HG03097 (cell line): Measurements from ENCODE around the gene GALM.
"Not testable (repeated sequence)": the region's sequence is repeated elsewhere in the genome, so short reads cannot be mapped to it uniquely, and the experiment has no call there.

Experiments used
- ATAC-seq: cut with Tn5 transposase; IDR thresholded peaks from one replicate; pipeline ENCODE4 v1.9.1; 2021; ENCODE audit not compliant: unreplicated experiment, low FRiP score

Gene GALM

GRCh38 chr2:38676681-38677080 is 10.8 kb downstream of the GALM start:
- ATAC-seq: no peak

- not testable (repeated sequence) for ATAC-seq
Observed at GRCh38 chr2:38680868-38681267, 15.0 kb downstream of the GALM start.

- no peak for ATAC-seq
Observed at GRCh38 chr2:38682008-38682575, 16.2 kb downstream of the GALM start.

- ATAC-seq: not testable (repeated sequence)
Observed at GRCh38 chr2:38682620-38683019, 16.7 kb downstream of the GALM start.

DNA sequence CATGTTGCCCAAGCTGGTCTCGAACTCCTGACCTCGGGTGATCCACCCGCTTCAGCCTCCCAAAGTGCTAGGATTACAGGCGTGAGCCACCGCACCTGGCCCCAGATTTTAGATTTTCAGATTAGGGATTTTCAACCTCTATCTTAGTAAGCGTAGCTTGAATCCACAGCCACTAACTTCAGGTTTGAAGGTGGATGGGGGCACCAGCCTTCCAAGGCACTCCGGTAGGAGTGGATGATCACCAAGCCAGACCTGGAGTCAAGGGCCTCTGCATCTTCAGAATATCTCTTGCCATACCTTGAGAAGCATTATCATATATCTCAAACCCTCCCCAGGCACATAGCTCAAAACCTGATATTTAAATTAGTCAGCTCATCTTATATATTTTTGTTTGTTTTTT is 17.9 kb downstream of the GALM start:
- ATAC-seq: no peak

- ATAC-seq: no peak
Observed at GRCh38 chr2:38685116-38685735, 19.3 kb downstream of the GALM start.

GRCh38 chr2:38690499-38691420 is 24.8 kb downstream of the GALM start:
- no peak for ATAC-seq

GRCh38 chr2:38691994-38692393 is 26.1 kb downstream of the GALM start:
- ATAC-seq: no peak

- no peak for ATAC-seq
Observed at GRCh38 chr2:38692636-38693318, 26.9 kb downstream of the GALM start.

DNA sequence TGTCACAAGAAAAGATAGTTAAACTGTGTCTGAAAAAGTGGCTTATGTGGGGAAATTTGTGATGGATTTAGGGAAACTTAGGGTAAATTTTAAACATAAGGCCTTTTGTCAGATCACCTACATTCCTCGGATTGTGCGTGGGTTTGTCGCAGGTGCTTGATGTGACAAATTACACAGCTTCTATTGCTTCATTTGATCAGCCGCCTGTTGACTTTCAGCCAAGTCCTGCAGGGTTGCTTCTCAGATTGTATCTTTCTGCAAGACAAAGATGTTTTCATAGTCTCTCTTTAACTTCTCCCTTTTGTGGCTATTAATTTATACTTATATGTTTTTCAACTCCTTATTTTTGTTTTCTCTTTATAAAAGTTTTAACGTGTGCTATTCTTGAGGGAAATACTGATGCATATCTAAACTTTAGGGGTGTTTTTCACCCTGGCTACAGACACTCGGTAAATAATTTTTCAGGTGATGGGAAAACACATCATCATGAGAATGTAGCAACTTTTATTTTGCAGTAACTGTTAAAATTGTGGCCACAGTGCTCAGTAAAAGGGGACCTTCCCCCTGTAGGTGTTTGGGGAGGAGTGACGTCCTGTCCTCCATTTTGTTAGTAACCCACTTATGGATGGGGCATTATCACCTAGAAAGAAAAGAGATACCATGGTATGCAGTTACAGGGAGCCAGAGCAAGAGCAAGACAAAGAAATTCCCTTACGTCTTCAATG is 31.4 kb downstream of the GALM start:
- no peak for ATAC-seq

DNA sequence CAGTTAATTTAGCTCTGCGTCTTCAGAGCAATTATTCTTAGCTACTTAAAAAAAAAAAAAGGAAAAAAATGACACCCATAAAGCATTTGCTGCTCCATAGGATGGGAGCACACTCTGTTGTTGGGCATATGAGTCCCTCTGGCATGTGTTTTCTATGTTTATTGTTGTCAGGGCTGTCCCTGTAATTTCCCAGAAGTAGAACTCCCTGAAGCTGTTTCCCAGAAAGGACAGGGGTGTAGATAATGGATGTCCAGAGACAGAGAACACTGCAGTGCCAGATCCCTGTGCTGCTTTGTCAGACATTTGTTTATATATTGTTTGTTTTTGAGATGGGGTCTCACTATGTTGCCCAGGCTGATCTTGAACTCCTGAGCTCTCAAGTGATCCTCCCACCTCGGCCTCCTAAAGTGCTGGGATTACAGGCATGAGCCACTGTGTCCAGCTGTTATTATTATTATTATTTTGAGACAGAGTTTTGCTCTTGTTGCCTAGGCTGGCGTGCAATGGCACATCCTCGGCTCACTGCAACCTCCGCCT is 32.6 kb downstream of the GALM start:
- no peak for ATAC-seq

GRCh38 chr2:38700113-38700785 is 34.3 kb downstream of the GALM start:
- no peak for ATAC-seq

GRCh38 chr2:38700881-38701458 is 35.1 kb downstream of the GALM start:
- no peak for ATAC-seq

GRCh38 chr2:38701542-38701941 is 35.6 kb downstream of the GALM start:
- ATAC-seq: no peak

- ATAC-seq: no peak
Observed at GRCh38 chr2:38702413-38702812, 36.5 kb downstream of the GALM start.

DNA sequence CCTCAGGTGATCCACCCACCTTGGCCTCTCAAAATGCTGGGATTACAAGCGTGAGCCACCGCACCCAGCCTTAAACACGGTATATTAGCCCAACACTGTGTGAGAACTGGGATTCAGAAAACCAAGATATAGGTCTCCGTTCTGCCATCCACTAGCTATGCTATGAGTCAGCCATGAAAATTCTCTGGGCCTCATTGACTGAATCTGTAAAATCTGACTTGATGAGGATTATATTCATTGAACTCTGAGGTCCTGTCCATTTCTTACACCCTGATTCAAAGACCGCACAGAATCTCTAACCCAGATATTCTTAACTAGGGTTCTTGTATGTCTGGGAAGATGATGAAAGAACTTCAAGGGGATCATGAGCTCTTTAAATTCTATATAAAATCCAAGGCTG is 37.4 kb downstream of the GALM start:
- ATAC-seq: not testable (repeated sequence)

DNA sequence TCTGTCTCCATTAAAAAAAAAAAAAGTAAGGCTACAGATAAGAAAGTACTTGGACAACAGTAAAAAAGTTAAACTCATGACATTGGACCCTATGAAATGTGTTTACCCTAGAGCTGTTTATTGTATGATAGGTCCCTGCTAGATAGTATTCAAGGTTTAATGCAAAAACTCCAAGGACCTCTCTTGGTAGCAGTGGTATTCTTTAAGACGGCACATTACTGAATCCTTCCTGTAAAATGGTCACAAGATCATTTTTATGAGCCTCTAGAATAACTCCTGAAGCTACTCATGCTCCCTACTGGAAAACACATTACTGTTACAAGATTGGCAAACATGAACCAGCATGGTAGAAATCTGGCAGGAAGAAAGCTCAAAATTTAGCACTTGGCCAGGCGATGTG is 38.8 kb downstream of the GALM start:
- no peak for ATAC-seq

GRCh38 chr2:38706846-38707345 is 41.0 kb downstream of the GALM start:
- ATAC-seq: no peak

- not testable (repeated sequence) for ATAC-seq
Observed at GRCh38 chr2:38708491-38708890, 42.6 kb downstream of the GALM start.
